Tibial artery (tissue), 4 donors: ENCODE data around the gene CCT3.
A peak's percentile ranks its signal among the peaks of the same experiment; 100 is the strongest.

ENCODE experiments used
- DNase-seq, 2 donors: peaks; one replicate each; pipeline ENCODE4 v3.0.0-alpha.2; 2019
- H3K27ac ChIP-seq, 2 donors: fragments of 200-600 bp; sonication (generic) in 1 of 2; 1 replicate in 1 of 2; 2 replicates in 1 of 2; pipeline ENCODE4 v1.5.1; 2018 to 2019; ENCODE audit warnings: mild to moderate bottlenecking in 1 of 2
- H3K27me3 ChIP-seq, 2 donors: fragments of 200-600 bp; sonication (generic) in 1 of 2; one replicate each; pipeline versions ENCODE4 v1.5.1 to v1.6.0; 2016 to 2019
- H3K36me3 ChIP-seq, 3 donors: fragments of 200-600 bp; sonication (generic) in 2 of 3; one replicate each; pipeline ENCODE4 v1.5.1; 2016 to 2019; ENCODE audit warnings: mild to moderate bottlenecking in 2 of 3
- H3K4me1 ChIP-seq, 4 donors: fragments of 200-600 bp; sonication (generic) in 2 of 4; 1 replicate in 3 of 4; 2 replicates in 1 of 4; pipeline ENCODE4 v1.5.1; 2016 to 2019
- H3K4me3 ChIP-seq, 2 donors: fragments of 200-600 bp; sonication (generic) in 1 of 2; 1 replicate in 1 of 2; 2 replicates in 1 of 2; pipeline ENCODE4 v1.5.1; 2018 to 2019; ENCODE audit warnings: mild to moderate bottlenecking in 2 of 2
- H3K9me3 ChIP-seq, 3 donors: fragments of 200-600 bp; sonication (generic) in 1 of 3; one replicate each; pipeline ENCODE4 v1.5.1; 2016 to 2019
- intact Hi-C: fragments of 100-400 bp; cut with DNase I; formaldehyde crosslinking; loops from one replicate; pipeline ENCODE4 v1.15.0; 2023; ENCODE audit warnings: low total_unique reads
- TF ChIP-seq, protein P1 (sequence below), 2 experiments: fragments of 200-600 bp in 1 of 2; fragments of 450-650 bp in 1 of 2; IDR thresholded peaks; one replicate each; pipeline ENCODE4 v1.5.1; 2017 to 2019; ENCODE audit warnings: antibody characterized with exemption in 2 of 2, mild to moderate bottlenecking in 1 of 2, moderate library complexity in 1 of 2

Gene CCT3

DNA sequence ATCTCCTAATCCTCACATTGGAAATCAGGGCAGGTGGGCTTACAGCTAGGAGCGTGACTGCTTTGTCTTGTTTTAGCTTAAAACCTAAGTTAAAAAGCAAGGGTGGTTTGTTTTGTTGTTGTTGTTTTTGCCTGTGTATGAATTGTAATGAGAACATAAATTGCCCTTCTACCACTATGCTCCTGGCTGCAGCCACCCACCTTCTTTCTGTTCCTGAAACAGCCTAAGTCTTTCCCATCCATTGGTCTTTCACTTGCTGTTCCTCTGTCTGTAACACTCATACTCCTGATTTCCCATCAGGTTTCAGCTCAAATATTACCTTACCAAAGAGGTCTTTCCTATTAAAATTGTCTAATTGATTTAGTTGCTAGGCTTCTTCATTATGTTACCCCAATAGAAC, 54.6 kb downstream of the CCT3 start:
- peak overlapping the region in 1 of 2 donors; percentile 90 for H3K27ac ChIP-seq
- intact Hi-C loops = no loop called here
- peak overlapping the region; percentile 77 to 94 for H3K4me3 ChIP-seq
- no peak for DNase-seq
- peaks cover 0 to 52% (median 22%) of the 10 kb centered on the region in 4 donors for H3K4me1 ChIP-seq
- no peaks in the 10 kb centered on the region for H3K27me3 ChIP-seq
- peaks cover 5 to 28% (median 8%) of the 10 kb centered on the region in 3 donors for H3K36me3 ChIP-seq
- H3K9me3 ChIP-seq = no peaks in the 10 kb centered on the region
- TF ChIP-seq, protein P1, sequence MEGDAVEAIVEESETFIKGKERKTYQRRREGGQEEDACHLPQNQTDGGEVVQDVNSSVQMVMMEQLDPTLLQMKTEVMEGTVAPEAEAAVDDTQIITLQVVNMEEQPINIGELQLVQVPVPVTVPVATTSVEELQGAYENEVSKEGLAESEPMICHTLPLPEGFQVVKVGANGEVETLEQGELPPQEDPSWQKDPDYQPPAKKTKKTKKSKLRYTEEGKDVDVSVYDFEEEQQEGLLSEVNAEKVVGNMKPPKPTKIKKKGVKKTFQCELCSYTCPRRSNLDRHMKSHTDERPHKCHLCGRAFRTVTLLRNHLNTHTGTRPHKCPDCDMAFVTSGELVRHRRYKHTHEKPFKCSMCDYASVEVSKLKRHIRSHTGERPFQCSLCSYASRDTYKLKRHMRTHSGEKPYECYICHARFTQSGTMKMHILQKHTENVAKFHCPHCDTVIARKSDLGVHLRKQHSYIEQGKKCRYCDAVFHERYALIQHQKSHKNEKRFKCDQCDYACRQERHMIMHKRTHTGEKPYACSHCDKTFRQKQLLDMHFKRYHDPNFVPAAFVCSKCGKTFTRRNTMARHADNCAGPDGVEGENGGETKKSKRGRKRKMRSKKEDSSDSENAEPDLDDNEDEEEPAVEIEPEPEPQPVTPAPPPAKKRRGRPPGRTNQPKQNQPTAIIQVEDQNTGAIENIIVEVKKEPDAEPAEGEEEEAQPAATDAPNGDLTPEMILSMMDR (IDR thresholded peaks at IDR 0.05) = no peak

DNA sequence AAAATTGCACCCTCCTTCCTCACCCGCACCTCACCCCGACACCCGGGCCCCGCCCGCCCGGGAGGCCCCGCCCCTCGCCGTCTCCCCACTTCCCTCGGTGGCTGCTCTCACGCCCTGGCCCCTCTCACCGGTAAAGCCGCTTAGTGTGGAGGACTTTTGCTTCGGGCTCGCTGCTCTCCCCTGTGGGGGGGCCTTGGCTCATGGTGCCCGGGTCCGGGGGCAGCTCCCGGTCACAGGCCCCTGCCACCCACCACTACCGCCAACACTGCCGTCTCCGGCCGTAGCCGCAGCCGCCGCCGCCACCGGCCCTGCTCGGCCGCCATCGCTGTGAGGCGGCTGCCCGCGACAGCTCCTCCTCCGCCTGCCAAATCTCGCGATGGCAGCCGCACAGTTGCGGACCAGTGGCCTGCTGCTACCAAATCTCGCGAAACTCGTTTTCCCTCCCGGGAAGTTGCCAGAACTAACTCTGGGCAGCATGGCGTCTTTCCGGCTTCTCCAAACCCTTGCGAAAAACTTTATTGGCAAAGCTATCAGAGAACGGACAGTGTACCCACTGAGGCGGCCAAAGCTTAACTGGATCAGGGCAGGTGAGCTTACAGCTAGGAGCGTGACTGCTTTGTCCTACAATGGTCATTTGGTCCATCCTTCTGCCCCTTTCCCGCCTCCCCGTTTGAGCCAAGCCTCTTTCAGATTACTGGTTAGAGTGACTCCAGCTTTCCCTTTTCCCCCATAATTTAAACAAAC, 55.4 kb downstream of the CCT3 start, which contains the start of gene SMG5:
SMG5 (minus strand) TSS at position 347 of the 744 bp plus-strand sequence; CDS start at position 202, 145 bp downstream.
- intact Hi-C loops = no loop called here
- H3K36me3 ChIP-seq = peaks cover 13 to 37% (median 14%) of the 10 kb centered on the region in 3 donors

DNA sequence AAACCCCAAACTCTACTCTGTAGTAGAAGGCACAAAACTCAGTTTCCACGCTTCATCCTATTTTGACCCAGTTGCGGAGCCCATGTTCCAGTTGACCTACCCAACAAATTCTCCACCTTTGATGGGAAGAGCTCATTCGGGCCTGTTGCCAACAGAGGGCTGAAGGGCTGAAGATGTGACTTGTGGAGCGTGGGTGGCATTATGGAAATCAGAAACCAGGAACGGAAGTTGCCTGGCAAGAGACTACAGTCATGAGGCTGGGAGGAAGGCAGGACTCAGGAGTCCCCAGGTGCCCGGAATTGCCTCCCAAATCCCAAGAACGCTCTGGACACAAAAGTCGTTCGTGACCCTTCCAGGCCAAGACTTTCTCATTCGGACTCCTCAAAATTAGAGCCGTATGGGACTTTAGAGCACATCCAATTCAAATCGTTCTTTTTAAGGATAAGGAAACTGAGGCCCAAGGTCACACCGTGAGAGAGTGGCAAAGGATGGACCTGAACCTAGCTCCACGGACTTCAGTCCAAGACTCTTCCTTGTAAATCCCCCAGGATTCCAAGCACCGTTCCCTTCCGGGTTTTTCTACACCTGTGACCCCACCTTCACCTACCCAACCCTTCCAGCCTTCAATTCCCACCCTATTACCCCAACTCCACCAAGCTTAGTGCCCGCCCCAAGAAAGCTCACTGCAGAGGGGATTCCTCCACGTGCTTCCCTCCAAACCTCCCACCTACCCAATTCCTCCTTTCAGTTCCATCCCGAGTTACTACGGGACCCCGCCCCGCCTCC, 56.2 kb downstream of the CCT3 start:
- DNase-seq = no peak
- H3K27ac ChIP-seq = peak overlapping the region; percentile 84 to 90

More for the DNA sequence above, 55.4 kb downstream of the CCT3 start, which contains the start of gene SMG5:
- peaks cover 0 to 52% (median 22%) of the 10 kb centered on the region in 4 donors for H3K4me1 ChIP-seq
- DNase-seq = peak; percentile 96 to 97
- TF ChIP-seq, protein P1 (IDR thresholded peaks at IDR 0.05) = no peak
- no peaks in the 10 kb centered on the region for H3K9me3 ChIP-seq
- H3K4me3 ChIP-seq = peak within 1 kb of the TSS; percentile 77 to 94
- H3K27me3 ChIP-seq = no peaks in the 10 kb centered on the region
- peak within 1 kb of the TSS; percentile 84 to 90 for H3K27ac ChIP-seq

DNA sequence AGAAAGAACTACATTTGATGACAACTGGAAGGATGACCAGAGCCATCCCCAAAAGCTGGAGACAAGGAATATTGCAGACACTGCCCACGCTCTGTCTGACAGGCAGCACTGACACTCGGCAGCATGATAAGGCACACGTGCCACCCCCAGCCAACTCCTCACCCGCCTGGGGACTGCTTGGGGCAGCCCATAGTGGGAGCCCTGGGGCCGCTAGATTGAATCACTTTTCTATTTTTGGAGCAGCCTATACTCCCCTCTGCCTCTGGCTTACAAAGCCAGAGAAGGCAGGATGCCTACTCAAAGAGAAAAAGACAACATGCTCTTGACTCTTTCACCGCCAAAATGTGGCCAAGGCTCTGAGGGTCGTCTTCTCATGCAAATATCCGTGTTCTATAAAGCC, 56.8 kb downstream of the CCT3 start:
- intact Hi-C loops = no loop called here
- H3K4me3 ChIP-seq = peak overlapping the region; percentile 77 to 94
- peaks cover 0 to 52% (median 24%) of the 10 kb centered on the region in 4 donors for H3K4me1 ChIP-seq
- H3K36me3 ChIP-seq = peaks cover 27 to 46% (median 28%) of the 10 kb centered on the region in 3 donors
- H3K27me3 ChIP-seq = no peaks in the 10 kb centered on the region
- H3K9me3 ChIP-seq = no peaks in the 10 kb centered on the region
- H3K27ac ChIP-seq = no peak overlapping the region
- no peak for DNase-seq
- TF ChIP-seq, protein P1 (IDR thresholded peaks at IDR 0.05) = no peak

More for the DNA sequence above, 56.2 kb downstream of the CCT3 start:
- intact Hi-C loops = no loop called here
- peaks cover 21 to 44% (median 22%) of the 10 kb centered on the region in 3 donors for H3K36me3 ChIP-seq
- H3K27me3 ChIP-seq = no peaks in the 10 kb centered on the region
- peaks cover 0 to 52% (median 23%) of the 10 kb centered on the region in 4 donors for H3K4me1 ChIP-seq
- H3K4me3 ChIP-seq = peak overlapping the region; percentile 77 to 94
- H3K9me3 ChIP-seq = no peaks in the 10 kb centered on the region
- TF ChIP-seq, protein P1 (IDR thresholded peaks at IDR 0.05) = no peak

DNA sequence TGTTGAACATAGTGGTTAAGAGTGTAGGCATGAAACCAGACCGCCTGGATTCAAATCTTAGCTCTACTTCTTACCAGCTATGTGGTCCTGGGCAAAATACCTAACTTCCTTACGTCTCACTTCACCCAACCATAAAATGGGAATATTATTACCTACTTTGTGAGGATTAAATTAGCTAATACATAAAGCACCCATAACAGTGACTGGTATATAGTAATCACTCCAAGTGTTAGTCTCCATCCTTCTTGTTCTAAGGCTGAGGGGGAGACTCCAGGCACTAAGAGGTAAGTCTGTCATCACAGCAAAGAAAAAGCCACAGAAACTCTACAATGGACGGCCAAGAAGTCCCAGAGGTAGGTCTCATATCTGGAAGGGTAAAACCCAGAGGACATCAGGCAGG, 58.3 kb downstream of the CCT3 start:
- Histone ChIP-seq H3K4me3 (no peak overlapping the region), H3K4me1 (peaks cover 0 to 44% (median 24%) of the 10 kb centered on the region in 4 donors), H3K27ac (no peak overlapping the region), H3K9me3 (no peaks in the 10 kb centered on the region), H3K27me3 (no peaks in the 10 kb centered on the region), H3K36me3 (peaks cover 41 to 50% (median 41%) of the 10 kb centered on the region in 3 donors)
- intact Hi-C loops = no loop called here
- no peak for DNase-seq
- TF ChIP-seq, protein P1 (IDR thresholded peaks at IDR 0.05) = no peak
